Smooth muscle cell (in vitro differentiated cells): ENCODE results near the gene REXO4. TPM values are rescaled to one million over a fixed set of nuclear protein-coding genes. Genes with fewer than 3 reads are reported as not detected.
"Not testable (repeated sequence)": the region's sequence is repeated elsewhere in the genome, so short reads cannot be mapped to it uniquely, and the experiment has no call there.

ENCODE experiments used
- DNase-seq: peaks from one replicate; lab custom pipeline; 2025; ENCODE audit not compliant: unreplicated experiment; lab: John Stamatoyannopoulos, UW
- H2AFZ ChIP-seq: fragments of 200-600 bp; sonication (generic); 2 replicates; pipeline ENCODE4 v1.6.0; 2016; ENCODE audit warnings: antibody characterized with exemption, low read depth, mild to moderate bottlenecking
- H3F3A ChIP-seq: fragments of 200-600 bp; sonication (generic); 2 replicates; pipeline ENCODE4 v1.6.0; 2017; ENCODE audit warnings: antibody characterized with exemption, low read depth
- H3K27ac ChIP-seq: fragments of 200-600 bp; sonication (generic); 2 replicates; pipeline ENCODE4 v1.5.1; 2016; ENCODE audit warnings: low read depth, mild to moderate bottlenecking
- H3K27me3 ChIP-seq: fragments of 200-600 bp; sonication (generic); 2 replicates; pipeline ENCODE4 v1.6.1; 2016; ENCODE audit warnings: low read depth, mild to moderate bottlenecking
- H3K36me3 ChIP-seq: fragments of 200-600 bp; sonication (generic); 2 replicates; pipeline ENCODE4 v1.5.1; 2016; ENCODE audit warnings: low read depth
- H3K4me1 ChIP-seq: fragments of 200-600 bp; sonication (generic); 2 replicates; pipeline ENCODE4 v1.5.1; 2016; ENCODE audit warnings: low read depth
- H3K4me2 ChIP-seq: fragments of 200-600 bp; sonication (generic); 2 replicates; pipeline ENCODE4 v1.6.0; 2016; ENCODE audit warnings: mild to moderate bottlenecking
- H3K4me3 ChIP-seq: fragments of 200-600 bp; sonication (generic); 2 replicates; pipeline ENCODE4 v1.5.1; 2016; ENCODE audit warnings: mild to moderate bottlenecking
- H3K79me2 ChIP-seq: fragments of 200-600 bp; sonication (generic); 2 replicates; pipeline ENCODE4 v1.6.0; 2016; ENCODE audit warnings: low read depth, mild to moderate bottlenecking
- H3K9ac ChIP-seq: fragments of 200-600 bp; sonication (generic); 2 replicates; pipeline ENCODE4 v1.6.0; 2016; ENCODE audit warnings: low read depth
- H3K9me3 ChIP-seq: fragments of 200-600 bp; sonication (generic); replicated peaks from 2 replicates; pipeline ENCODE4 v1.5.1; 2016; ENCODE audit warnings: low read depth
- H4K20me1 ChIP-seq: fragments of 200-600 bp; sonication (generic); 2 replicates; pipeline ENCODE4 v1.6.0; 2016; ENCODE audit warnings: low read depth
- CTCF ChIP-seq: fragments of 200-600 bp; sonication (generic); IDR thresholded peaks from 2 replicates; pipeline ENCODE4 v1.5.1; 2017; ENCODE audit warnings: borderline replicate concordance, mild to moderate bottlenecking, antibody characterized with exemption; ENCODE audit not compliant: insufficient read depth, poor library complexity, severe bottlenecking
- WGBS: methylation state at CpG from one replicate; pipeline ENCODE4 v1.1.7; 2016; ENCODE audit warnings: low lambda C conversion rate; 5-methylcytosine and 5-hydroxymethylcytosine counted together
- polyA plus RNA-seq: library from polyadenylated mRNA; unstranded; fragments of >200 nt; fragmentation: Nextera tagmentation; extraction: Ambion mirVana; gene quantifications from 2 replicates; pipeline ENCODE4 v1.2.1, GENCODE V29; 2016
- total RNA-seq: library from RNA; depleted of rRNA; stranded (reverse); fragments of >200 nt; gene quantifications from 2 replicates; pipeline ENCODE4 v1.2.3, GENCODE V29; 2014

The REXO4 gene
- total and polyA plus RNA-seq, 2 experiments from 2014 or later, result 11.5 to 18.5 TPM

GRCh38 chr9:133397370-133397769 lies 20.4 kb downstream of the REXO4 start:
- Histone ChIP-seq H3K4me1 (no peaks in the 10 kb centered on the region), H3K9ac (no peak overlapping the region), H3K27ac (no peak overlapping the region), H3K4me3 (no peak overlapping the region), H2AFZ (no peak overlapping the region), H3K36me3 (no peaks in the 10 kb centered on the region), H3F3A (no peaks in the 10 kb centered on the region), H3K79me2 (no peaks in the 10 kb centered on the region), H3K27me3 (no peaks in the 10 kb centered on the region), H3K9me3 (no peaks in the 10 kb centered on the region), H4K20me1 (no peaks in the 10 kb centered on the region), H3K4me2 (no peak overlapping the region)
- DNase-seq, result no peak
- TF ChIP-seq CTCF, result no peak
- 92% methylated on average over 6 of the region's 6 CpGs for WGBS

- Histone ChIP-seq H3K27me3 (no peaks in the 10 kb centered on the region), H3K27ac (no peak overlapping the region), H3K9me3 (no peaks in the 10 kb centered on the region), H2AFZ (no peak overlapping the region), H3K36me3 (no peaks in the 10 kb centered on the region), H3F3A (no peaks in the 10 kb centered on the region), H4K20me1 (no peaks in the 10 kb centered on the region), H3K4me2 (no peak overlapping the region), H3K4me1 (no peaks in the 10 kb centered on the region), H3K9ac (no peak overlapping the region), H3K79me2 (no peaks in the 10 kb centered on the region), H3K4me3 (no peak overlapping the region)
- peak; percentile 27 for TF ChIP-seq CTCF
- WGBS, result 52% methylated on average over 14 of the region's 14 CpGs
- no peak for DNase-seq
Measured at GRCh38 chr9:133396952-133397351, 20.9 kb downstream of the REXO4 start.

GRCh38 chr9:133394687-133395271 lies 23.0 kb downstream of the REXO4 start:
- H3F3A ChIP-seq, result no peaks in the 10 kb centered on the region
- TF ChIP-seq CTCF, result no peak
- no peak overlapping the region for H3K4me2 ChIP-seq
- no peak overlapping the region for H3K27ac ChIP-seq
- no peak overlapping the region for H3K9ac ChIP-seq
- H3K4me1 ChIP-seq, result no peaks in the 10 kb centered on the region
- no peaks in the 10 kb centered on the region for H4K20me1 ChIP-seq
- no peak overlapping the region for H3K4me3 ChIP-seq
- no peaks in the 10 kb centered on the region for H3K79me2 ChIP-seq
- no peaks in the 10 kb centered on the region for H3K27me3 ChIP-seq
- H2AFZ ChIP-seq, result no peak overlapping the region
- no peak for DNase-seq
- 74% methylated on average over 8 of the region's 8 CpGs for WGBS
- H3K36me3 ChIP-seq, result no peaks in the 10 kb centered on the region
- no peaks in the 10 kb centered on the region for H3K9me3 ChIP-seq

- 100% methylated on average over 1 of the region's 3 CpGs for WGBS
- Histone ChIP-seq H4K20me1 (no peaks in the 10 kb centered on the region), H3F3A (no peaks in the 10 kb centered on the region), H3K27me3 (no peaks in the 10 kb centered on the region), H2AFZ (no peak overlapping the region), H3K4me2 (no peak overlapping the region), H3K27ac (no peak overlapping the region), H3K9ac (no peak overlapping the region), H3K4me1 (no peaks in the 10 kb centered on the region), H3K36me3 (no peaks in the 10 kb centered on the region), H3K9me3 (no peaks in the 10 kb centered on the region), H3K79me2 (no peaks in the 10 kb centered on the region), H3K4me3 (no peak overlapping the region)
- no peak for DNase-seq
- TF ChIP-seq CTCF, result no peak
Measured at GRCh38 chr9:133393399-133393798, 24.4 kb downstream of the REXO4 start.

GRCh38 chr9:133392308-133392707 lies 25.5 kb downstream of the REXO4 start:
- H2AFZ ChIP-seq, H3F3A ChIP-seq, H3K27me3 ChIP-seq, H3K4me2 ChIP-seq, H3K9me3 ChIP-seq, H3K9ac ChIP-seq, H4K20me1 ChIP-seq, H3K79me2 ChIP-seq, H3K27ac ChIP-seq, H3K36me3 ChIP-seq, H3K4me1 ChIP-seq, DNase-seq, H3K4me3 ChIP-seq: not testable (repeated sequence)
- 95% methylated on average over 3 of the region's 3 CpGs for WGBS

- not testable (repeated sequence) for H3F3A ChIP-seq, H3K4me1 ChIP-seq, H3K36me3 ChIP-seq, H3K27me3 ChIP-seq, H4K20me1 ChIP-seq, H2AFZ ChIP-seq, H3K9me3 ChIP-seq, H3K4me2 ChIP-seq, H3K79me2 ChIP-seq, H3K9ac ChIP-seq, H3K4me3 ChIP-seq, DNase-seq, H3K27ac ChIP-seq
- WGBS, result 72% methylated on average over 3 of the region's 4 CpGs
Measured at GRCh38 chr9:133391449-133391848, 26.4 kb downstream of the REXO4 start.
